NCI-H1694 treated with DMSO at 0.1 percent for 48 hours (cell line): Measurements from ENCODE around the gene IRF1.

Experiments used
- DNase-seq: peaks from one replicate; lab custom pipeline; 2025; lab: John Stamatoyannopoulos, UW

Gene IRF1

DNA sequence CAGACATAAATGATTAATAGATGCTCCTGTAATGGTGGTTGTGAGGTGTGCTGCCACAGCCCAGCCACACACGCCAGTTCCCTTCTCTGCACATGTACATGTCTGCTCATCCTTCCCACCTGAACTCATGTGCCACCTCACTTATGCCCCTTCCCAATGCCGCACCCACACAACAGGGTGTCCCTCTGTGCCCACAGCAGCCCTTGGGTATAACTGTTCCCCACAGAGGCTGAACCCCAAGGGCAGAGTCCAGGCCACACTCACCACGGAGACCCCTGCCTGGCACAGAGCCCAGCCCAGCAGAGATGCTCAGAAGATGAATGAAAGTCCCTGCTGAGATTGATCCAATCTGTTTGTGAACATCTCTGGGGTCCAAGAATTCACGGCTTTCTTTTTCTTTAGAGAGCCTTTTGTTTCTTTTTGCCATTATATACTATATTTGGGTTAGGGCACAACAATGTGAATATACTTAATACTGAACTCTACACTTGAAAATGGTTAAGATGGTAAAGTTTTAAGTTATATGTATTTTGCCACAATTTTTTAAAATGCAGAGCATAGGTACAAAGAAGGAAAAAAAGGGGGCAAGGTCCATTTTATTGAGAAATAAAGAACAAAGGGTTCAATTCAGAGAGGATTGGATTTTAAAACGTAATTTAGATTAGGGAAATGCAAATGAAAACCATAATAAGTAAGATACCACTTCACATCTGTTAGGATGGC lies 29.6 kb downstream of the IRF1 start:
- DNase-seq = no peak

DNA sequence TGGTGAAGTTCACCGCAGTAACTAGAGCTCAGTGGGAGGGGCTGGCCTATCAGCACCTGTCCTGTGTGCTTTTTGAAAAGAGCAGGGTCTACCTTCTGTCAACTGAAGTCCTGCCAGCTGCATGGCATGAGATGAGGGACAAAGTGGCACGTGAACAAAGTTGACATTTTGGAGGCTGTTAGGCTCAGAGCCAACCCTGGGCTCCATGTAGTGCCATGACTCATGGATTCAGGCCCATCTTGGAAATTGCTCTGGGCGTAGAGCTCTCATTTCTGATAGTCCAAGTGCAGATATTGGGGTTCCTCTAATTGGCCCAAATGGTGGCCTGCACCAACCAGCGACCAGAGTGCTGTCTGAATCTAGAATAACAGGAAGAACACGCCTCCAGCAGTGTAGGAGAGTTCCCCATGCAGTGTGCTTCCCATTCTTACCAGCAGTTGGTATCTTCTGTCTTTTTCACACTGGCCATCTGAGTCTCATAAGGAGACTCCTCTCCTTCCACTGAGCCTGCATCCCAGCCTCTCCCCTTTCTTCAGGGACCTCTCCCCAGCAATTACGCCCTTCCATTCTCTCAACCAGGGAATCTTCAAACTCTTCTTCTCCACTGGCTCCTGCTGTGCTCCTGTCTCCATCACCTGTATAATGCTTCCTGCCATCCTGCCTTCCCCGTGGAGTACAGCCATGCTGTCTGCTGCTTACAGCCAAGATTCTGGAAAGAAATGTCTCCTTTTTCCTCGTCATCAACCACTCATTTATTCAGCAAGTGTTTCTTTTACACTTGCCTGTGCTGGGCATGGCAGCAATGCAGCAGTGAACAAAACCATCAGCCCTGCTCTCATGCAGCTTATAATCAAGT lies 30.4 kb downstream of the IRF1 start:
- DNase-seq = no peak

DNA sequence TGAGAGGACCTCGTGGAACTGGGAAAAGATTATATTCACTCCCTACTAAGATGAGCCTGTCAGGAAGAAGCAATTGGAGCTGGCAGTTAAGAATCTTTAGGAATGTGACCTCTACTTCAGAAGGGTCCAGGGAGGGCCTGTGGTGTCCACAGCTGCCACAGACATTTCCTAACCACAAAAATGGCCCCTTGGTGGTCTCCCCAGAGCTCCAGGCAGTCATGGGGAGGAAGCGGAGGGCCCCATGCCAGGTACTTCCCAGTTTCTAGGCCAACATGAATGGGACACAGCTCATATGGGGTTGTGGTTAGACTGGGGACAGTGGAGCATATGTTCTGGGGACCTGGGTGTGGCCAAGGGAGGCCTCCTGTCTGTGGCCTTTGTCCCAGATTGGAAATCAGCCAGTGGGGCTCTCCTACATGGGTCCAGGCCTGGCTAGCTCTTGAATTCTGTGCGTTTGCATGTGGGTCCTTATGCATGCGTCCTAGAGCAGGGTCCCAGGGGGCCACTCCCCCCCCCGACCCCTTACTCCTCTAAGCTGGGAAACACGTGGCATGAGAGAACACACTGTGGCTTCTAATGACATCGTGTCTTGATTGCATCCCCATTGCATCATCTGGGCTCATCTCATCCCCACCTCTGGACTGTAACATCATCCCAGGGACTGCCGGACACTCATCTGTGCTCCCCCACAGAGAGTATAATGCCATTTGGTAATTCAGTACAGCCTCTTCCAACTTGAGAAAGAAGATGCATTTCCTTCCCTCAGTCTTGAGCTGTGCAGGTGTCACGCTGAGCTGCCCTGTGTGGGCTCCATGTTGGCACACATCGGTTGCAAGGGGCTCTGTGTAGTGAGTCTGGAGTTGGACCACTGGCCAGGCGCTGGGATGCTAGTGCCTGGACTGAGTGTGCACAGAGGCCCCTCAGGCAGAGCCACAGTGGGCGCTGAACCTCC lies 31.3 kb downstream of the IRF1 start:
- no peak for DNase-seq

DNA sequence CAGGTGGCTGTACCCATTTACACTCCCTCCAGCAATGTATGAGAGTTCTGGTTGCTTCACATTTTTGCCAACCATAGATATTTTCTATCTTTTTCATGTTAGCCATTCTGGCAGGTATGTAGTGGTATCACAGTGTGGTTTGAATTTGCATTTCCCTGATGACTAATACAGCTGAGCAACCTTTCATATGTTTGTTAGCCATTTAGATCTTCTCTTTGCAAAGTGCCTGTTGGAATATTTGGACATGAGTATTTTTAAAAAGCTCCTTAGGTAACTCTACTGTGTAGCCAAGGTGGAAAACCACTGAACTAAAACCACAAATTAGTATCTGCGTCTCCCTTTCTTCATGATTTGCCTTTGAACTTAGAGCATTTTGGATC lies 31.9 kb downstream of the IRF1 start:
- DNase-seq = no peak

DNA sequence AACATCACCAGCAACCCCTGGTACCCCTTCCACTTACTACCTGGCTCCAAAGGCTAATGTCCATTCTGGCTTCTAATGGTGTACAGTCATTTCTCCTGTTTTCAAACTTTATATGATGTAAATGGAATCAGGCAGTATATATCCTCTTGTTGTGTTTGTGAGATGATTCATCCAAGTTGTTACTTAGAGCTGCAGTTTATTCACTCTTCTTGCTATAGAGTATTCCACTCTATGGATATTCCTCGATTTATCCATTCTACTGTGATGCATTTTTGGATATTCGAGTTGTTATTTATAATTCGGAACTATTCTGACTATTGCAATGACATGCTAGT lies 32.4 kb downstream of the IRF1 start:
- no peak for DNase-seq

DNA sequence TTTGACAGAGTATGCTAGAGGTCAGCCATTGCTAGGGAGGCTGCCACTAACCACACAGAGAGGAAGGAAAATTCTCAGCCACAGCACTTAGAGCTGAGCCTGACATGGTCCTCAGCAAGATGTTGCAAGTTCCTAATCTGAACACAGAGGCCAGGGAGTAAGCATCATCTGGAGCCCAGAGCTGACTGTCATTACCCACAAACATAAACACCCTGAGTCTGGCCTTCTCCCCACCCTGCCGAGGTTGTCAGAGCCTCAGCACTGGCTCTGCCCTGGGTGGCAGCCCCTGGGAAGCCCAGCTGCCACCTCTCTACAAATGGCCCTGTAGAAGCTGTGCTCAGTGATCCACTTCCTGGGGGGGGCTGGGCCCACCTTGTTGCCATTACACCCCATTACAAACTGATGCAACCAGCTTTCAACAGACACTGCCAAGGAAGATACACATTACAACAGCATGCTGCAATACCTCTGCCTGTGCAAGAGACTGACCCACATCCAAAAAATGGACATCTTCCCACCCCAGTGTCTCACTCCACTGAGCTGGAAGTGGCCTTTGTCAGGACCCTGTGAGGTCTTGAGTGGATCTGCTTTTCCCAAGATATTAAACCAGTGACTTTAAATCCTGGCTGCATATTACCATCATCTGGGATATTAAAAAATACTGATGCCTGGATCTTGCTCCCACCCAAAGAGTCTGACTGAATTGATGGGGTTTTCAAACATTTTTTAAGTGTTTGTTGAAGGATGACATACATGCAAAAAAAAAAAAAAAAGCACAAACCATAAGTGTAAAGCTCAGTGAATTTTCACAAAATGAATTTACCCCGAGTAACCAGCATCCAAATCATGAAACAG lies 33.0 kb downstream of the IRF1 start:
- no peak for DNase-seq

DNA sequence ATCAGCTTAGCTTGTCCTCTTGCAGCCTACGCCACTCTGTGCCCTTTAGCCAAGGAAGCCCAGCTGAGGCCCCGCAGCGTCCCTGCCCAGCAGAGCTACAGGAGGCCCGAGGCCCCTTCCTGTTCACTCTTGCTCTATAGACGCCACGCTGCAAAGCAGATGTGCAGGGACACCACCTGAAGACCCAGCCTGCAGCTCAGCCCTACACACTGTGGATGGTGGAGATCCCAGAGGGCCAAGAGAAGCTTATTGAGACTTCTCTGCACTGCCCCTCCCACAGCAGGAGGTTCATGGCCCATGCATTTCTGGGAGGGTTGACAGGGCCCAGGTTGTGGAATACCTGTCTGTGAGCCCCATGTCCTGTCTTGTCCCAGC lies 33.6 kb downstream of the IRF1 start:
- no peak for DNase-seq

DNA sequence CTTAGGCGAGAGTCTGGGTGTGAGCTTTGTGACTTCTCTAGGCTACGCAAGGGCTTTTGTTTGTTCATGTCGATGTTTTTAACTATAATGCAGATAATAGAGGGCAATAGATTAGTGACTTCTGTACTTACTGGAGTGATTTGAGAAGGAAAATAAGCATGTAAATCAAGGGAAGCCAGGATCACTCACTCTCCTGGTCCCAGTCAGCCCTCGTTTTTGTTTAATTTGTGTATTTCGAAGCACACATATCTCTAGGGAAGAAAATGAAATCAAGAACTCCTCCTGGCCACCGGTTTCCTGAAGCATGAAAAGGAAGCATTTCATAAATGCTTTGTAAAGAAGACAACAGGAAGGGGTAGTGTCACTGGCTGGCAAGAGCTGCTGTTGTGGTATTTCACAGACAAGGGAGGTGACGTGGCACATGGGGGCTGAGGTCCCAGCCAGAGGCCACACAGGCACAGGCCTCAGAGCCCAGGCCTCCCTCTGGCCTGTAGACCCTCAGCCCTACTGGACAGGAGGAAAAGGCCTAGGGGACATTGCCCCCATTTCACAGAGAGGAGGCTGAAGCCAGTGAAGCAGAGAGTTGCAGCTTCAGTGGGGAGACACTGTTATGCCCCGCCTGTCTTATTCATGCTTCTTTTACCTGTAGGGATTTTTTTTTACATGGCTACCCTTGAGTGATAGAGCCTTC lies 34.1 kb downstream of the IRF1 start:
- DNase-seq = no peak

DNA sequence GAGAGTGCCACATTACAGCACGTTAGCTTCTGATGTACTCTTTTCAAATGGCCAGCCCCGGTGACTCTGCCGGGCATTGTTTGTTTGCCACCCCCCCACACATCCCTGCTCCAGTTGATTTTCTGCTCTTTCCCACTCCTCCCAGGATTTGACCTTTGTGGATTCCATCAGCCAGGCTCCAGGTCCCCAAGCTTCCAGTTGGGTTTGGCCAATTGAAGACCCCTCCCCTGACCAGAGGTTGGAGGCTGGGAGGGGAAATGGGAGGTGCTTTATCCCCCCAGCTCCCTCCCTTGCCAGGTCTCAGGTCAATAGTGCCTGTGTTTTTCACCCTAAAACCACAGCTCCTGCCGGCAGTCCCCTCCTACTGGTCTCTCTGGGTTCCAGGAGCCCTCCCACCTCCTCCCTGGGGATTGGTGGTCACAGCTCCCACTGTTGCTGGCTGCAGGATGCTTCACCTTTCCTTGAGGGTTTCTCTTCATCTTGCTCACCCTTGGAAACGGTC lies 34.9 kb downstream of the IRF1 start:
- no peak for DNase-seq

DNA sequence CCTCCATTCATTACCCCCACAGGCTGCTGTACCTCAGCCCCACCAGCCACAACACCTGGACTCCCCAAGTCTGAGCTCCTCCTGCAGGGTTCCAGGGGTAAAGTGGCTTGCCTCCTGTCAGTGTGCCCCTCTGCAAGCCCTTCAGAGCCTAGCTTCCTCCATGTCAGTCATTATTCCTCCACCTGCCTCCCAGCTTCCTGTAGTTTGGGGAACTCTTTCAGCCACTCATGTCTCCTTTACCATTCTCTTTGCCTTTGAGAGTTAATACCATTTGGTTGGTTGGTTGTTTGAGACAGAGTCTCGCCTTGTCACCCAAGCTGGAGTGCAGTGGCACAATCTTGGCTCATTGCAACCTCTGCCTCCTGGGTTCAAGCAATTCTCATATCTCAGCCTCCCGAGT lies 36.2 kb downstream of the IRF1 start:
- no peak for DNase-seq

DNA sequence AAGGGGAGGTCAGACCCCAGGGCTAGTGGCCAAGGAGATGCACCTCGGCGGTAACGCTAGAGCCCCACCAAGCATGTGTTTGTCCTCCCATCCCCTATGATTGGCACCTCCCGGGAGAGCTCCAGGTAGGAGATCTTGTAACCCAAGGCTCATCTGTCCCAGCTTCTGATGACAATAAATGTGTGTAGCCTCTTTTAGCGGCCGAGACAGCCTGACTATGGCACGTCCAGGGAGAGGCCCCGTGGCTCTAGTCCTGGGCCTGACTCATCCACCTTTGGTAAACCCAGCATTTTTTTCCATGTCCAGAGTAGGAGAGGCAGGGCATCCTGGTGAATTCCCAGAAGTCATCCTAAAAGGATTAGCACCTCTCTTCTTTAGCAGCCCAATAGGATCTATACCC lies 39.2 kb downstream of the IRF1 start:
- no peak for DNase-seq

DNA sequence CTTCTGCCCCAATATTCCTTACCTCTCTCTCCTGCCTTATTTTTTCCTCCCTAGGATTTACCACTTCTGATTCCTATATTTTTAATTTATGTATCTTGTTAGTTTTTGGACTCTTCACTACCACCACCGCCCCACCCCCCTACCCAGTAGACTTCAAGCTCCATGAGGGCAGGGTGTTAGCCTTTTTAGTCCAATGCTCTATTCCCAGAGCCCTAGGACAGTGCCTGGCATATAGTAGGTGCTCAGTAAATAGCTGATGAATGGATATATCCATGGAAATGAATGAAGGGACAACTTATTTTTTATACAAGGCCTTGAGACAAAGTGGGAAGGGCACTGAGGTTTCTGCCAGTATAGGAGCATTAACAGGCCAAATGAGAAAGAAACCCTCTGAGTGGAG lies 41.5 kb downstream of the IRF1 start:
- no peak for DNase-seq

DNA sequence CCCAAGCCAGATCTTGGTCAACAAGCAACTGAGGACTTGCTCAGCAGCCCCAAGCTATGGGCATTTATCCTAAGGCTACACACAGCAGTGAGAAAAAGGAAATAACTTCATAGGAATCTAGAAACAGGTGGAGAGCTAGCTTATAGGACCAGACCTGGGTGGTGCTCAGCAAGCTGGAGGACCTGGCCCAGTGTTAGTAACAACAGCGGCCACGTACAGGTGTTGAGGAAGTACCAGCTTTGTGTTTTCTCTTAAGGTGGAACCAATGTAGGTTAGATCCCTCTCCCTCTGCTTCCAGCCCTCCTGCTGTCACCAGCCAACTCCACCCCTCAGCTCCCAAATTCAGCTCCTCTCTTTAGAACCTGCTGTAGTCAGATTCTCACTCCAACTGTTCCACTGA lies 43.4 kb downstream of the IRF1 start:
- DNase-seq = no peak

DNA sequence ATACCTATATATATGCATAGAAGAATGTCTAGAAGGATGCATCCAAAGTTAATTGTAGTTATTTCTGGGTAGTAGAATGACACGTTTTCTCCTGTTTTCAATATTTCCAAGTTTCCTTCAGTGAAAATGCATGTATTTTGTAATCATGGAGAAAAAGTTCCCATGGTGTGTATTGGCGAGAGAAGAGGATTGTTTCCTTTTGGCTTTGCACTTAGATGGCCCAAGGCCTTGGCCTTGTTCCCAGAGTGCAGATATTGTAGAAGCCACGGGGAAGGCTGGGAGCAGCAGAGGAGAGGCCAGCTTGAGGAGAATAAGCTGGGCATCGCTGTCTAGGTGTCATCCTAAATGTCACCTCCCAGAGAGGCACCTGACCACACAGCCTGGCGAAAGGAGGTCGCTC lies 44.0 kb downstream of the IRF1 start:
- DNase-seq = no peak

DNA sequence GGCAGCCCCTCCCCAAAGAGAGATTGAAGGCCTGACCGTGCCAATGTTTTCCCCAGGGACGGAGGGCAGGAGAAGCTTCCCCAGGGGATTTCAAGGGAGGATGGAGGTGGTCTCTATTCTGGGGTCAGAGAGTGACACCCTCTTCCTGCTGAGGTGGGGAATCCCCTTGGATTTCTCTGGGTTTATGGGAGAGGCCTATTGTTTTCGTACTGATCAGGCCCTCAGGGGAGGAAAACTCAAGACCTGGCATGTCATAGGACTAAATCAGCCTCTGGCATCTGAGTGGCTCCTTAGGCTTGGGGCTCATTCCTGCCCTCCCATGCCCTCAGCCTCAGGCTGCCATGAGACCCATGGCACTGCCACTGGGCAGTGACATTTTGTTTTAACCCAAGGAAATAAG lies 44.6 kb downstream of the IRF1 start:
- DNase-seq = no peak

DNA sequence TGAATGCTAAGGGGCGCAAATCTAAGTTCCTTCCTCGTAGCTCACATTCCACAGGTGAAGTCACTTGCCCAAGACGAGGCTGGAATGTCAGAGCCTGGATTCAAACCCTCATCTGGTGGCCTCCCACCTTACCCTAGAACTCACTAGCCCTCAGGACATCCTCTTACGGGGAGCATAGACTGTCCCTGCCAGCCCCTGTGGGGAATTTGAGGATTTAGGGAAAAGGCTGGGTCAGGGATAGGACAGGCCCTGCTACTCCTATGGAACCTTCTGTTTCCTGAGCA lies 45.0 kb downstream of the IRF1 start:
- no peak for DNase-seq

DNA sequence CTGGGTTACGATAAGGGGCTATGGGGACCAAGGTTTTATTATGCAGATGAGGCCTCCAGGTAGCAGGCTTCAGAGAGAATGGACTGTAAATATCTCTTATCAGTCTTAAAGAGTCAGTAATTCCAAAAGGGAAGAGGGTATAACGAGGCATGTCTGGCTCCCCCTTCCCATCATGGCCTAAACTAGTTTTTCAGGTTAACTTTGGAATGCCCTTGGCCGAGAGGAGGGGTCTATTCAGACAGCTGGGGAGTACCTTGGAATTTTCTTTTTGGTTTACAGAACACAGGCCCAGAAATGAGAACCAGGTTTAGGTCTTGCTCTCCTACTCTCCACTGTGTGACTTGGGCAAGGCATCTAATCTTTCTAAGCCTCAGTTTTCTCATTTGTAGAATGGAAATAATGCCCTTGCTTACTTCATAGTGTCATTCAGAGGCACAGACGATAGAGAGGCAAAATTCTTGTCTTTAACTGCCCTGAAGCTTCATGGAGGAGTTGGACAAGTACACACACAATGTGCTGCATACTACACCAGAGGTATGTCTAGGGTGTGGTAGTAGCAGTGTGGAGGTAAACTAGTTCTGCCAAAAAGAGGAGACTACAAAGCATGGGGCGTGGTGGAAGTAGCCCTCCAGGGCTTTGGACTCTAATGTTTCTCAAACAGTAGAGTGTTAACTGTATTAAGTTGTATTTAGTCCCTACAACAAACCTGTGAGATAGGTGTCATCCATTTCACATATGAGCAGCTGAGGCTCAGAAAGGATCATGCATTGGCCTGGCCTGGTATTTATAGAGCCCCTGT lies 45.5 kb downstream of the IRF1 start:
- DNase-seq = no peak

DNA sequence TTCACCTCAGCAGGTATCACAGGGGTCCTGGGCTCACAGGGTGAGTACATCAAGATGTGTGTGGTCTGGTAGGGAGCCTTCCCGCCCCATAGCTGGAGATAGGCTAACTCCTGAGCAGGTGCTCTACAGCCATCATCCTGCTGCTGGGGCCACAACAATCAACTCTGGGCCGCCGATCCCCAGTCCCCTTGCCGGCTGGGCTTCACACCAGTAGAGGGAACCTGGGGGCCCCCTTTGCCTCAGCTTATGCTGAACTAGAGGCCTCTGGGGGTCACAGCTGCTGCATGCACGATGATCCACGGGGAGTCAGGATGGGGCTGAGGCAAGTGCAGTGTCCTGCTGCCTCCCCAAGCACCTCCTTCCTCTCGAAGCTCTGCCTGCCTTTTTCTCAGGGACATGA lies 46.5 kb downstream of the IRF1 start:
- no peak for DNase-seq

DNA sequence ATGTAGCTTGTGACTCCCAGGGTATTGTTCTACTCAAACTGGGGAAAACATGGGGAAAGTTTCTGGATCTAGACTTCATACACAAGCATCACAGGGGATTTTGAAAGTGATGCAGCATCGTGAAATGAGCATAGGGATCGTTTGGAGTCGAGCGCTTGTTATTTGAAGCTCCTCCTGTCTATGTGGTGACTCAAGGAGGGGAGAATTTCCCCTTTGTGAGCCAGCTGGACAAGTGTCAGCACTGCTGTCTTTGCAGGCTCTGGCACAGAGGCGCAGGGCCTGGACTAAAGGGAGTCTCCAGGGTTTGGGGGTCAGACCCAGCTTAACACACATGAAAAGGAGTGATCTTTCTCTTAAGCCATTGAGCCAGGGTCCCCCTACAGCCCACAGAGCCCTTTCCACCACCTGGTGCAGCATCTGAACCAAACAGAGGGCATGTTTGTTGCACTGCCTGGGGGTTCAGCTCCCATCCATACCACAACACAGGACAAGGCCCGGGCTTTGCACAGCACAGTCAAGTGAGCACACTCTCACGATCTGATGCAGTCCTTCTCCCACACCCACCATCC lies 51.0 kb downstream of the IRF1 start:
- DNase-seq = no peak

DNA sequence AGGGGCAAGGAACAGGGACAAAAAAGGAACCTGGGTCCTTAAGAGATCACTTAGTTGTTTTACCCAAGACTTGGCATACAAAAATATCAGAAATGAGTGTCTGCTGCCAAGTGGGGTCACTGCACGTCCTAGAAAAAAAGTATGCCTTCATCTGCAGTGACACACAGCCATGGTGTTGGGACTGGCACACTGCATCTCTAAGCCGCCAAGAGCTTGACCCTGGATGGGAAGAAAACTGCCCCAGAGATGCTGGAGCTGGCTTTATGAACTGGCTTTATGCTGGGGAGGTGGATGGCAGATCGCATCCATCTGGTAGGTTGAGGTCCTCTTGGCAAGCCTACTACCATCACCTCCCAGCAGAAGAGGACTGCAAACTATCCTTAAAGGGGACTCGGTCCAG lies 51.7 kb downstream of the IRF1 start:
- DNase-seq = no peak
